Activated naive CD4-positive, alpha-beta T cell treated with anti-CD3 and anti-CD28 coated beads, Interleukin-2, amount 10 ng/mL, durations not matched to agents 7 days and 5 days (primary cell): ENCODE data around the gene TBC1D2B.

Experiments
- CTCF ChIA-PET: fragments of 350-600 bp; sonication (Branson Sonifier 250); formaldehyde crosslinking; loops from one replicate; lab custom pipeline; 2021; ENCODE audit warnings: antibody characterized with exemption; lab: Charles Lee
- DNase-seq: peaks from one replicate; pipeline ENCODE4 v3.0.0-alpha.2; 2020
- H3K27ac Mint-ChIP-seq: one replicate; pipeline ENCODE4 v1.8.0; 2021; ENCODE audit warnings: mild to moderate bottlenecking, moderate library complexity, mixed read lengths
- H3K27me3 Mint-ChIP-seq: one replicate; pipeline ENCODE4 v1.8.0; 2021; ENCODE audit warnings: mild to moderate bottlenecking, mixed read lengths
- H3K36me3 Mint-ChIP-seq: one replicate; pipeline ENCODE4 v1.8.0; 2021; ENCODE audit warnings: mixed read lengths
- H3K4me1 Mint-ChIP-seq: one replicate; pipeline ENCODE4 v1.8.0; 2021; ENCODE audit warnings: mixed read lengths
- H3K4me3 Mint-ChIP-seq: one replicate; pipeline ENCODE4 v1.8.0; 2021; ENCODE audit warnings: mild to moderate bottlenecking, moderate library complexity, mixed read lengths
- H3K9me3 Mint-ChIP-seq: one replicate; pipeline ENCODE4 v1.8.0; 2021; ENCODE audit warnings: mixed read lengths

Gene TBC1D2B

GRCh38 chr15:78037328-78037727 is 40.2 kb downstream of the TBC1D2B start:
- CTCF ChIA-PET = interaction anchor here (1.2 kb wide), 1 partner anchor 69 kb away, joined by 3 read pairs; no protein-coding TSS in a partner anchor
- H3K36me3 Mint-ChIP-seq = peaks cover 64% of the 10 kb centered on the region
- no peaks in the 10 kb centered on the region for H3K9me3 Mint-ChIP-seq

GRCh38 chr15:78035861-78036476 is 41.5 kb downstream of the TBC1D2B start:
- Mint-ChIP-seq H3K27me3 (no peaks in the 10 kb centered on the region), H3K4me1 (peaks cover 91% of the 10 kb centered on the region), H3K4me3 (peak overlapping the region; percentile 44), H3K9me3 (no peaks in the 10 kb centered on the region), H3K36me3 (peaks cover 64% of the 10 kb centered on the region), H3K27ac (peak overlapping the region; percentile 24)
- DNase-seq = no peak
- CTCF ChIA-PET = interaction anchor here (1.1 to 4.0 kb wide), 9 partner anchors 9 to 77 kb away, joined by 3 to 33 read pairs (median 9); no protein-coding TSS in a partner anchor

More at GRCh38 chr15:78037328-78037727, 40.2 kb downstream of the TBC1D2B start:
- peaks cover 96% of the 10 kb centered on the region for H3K4me1 Mint-ChIP-seq
- no peaks in the 10 kb centered on the region for H3K27me3 Mint-ChIP-seq
- peak overlapping the region; percentile 78 for H3K27ac Mint-ChIP-seq
- H3K4me3 Mint-ChIP-seq = no peak overlapping the region
- DNase-seq = no peak

GRCh38 chr15:78035321-78035751 is 42.2 kb downstream of the TBC1D2B start:
- CTCF ChIA-PET = interaction anchor here (1.1 to 4.0 kb wide), 12 partner anchors 8 to 76 kb away, joined by 3 to 33 read pairs (median 8); no protein-coding TSS in a partner anchor
- H3K27ac Mint-ChIP-seq = peak overlapping the region; percentile 82
- H3K9me3 Mint-ChIP-seq = no peaks in the 10 kb centered on the region
- DNase-seq = no peak
- H3K36me3 Mint-ChIP-seq = peaks cover 65% of the 10 kb centered on the region
- peaks cover 85% of the 10 kb centered on the region for H3K4me1 Mint-ChIP-seq
- no peaks in the 10 kb centered on the region for H3K27me3 Mint-ChIP-seq
- peak overlapping the region; percentile 44 for H3K4me3 Mint-ChIP-seq

GRCh38 chr15:78034495-78035191 is 42.9 kb downstream of the TBC1D2B start:
- H3K27me3 Mint-ChIP-seq = no peaks in the 10 kb centered on the region
- CTCF ChIA-PET = interaction anchor here (1.1 to 4.0 kb wide), 16 partner anchors 8 to 75 kb away, joined by 3 to 33 read pairs (median 5); no protein-coding TSS in a partner anchor
- peak; percentile 86 for DNase-seq
- peaks cover 62% of the 10 kb centered on the region for H3K36me3 Mint-ChIP-seq
- peak overlapping the region; percentile 82 for H3K27ac Mint-ChIP-seq
- peaks cover 80% of the 10 kb centered on the region for H3K4me1 Mint-ChIP-seq
- H3K4me3 Mint-ChIP-seq = peak overlapping the region; percentile 44
- no peaks in the 10 kb centered on the region for H3K9me3 Mint-ChIP-seq

- Mint-ChIP-seq H3K4me3 (no peak overlapping the region), H3K4me1 (peaks cover 73% of the 10 kb centered on the region), H3K27me3 (no peaks in the 10 kb centered on the region), H3K27ac (peak overlapping the region; percentile 24), H3K36me3 (peaks cover 57% of the 10 kb centered on the region), H3K9me3 (no peaks in the 10 kb centered on the region)
- CTCF ChIA-PET = interaction anchor here (1.2 to 4.0 kb wide), 11 partner anchors 9 to 75 kb away, joined by 3 to 33 read pairs (median 5); no protein-coding TSS in a partner anchor
- no peak for DNase-seq
These were observed 43.6 kb downstream of the TBC1D2B start for GRCh38 chr15:78033864-78034263.

GRCh38 chr15:78032671-78033070 is 44.8 kb downstream of the TBC1D2B start:
- H3K4me3 Mint-ChIP-seq = no peak overlapping the region
- no peak overlapping the region for H3K27ac Mint-ChIP-seq
- no peaks in the 10 kb centered on the region for H3K9me3 Mint-ChIP-seq
- CTCF ChIA-PET = interaction anchor here (0.7 to 4.0 kb wide), 3 partner anchors 19 to 76 kb away, joined by 3 to 33 read pairs (median 3); no protein-coding TSS in a partner anchor
- H3K4me1 Mint-ChIP-seq = peaks cover 61% of the 10 kb centered on the region
- H3K27me3 Mint-ChIP-seq = no peaks in the 10 kb centered on the region
- peaks cover 51% of the 10 kb centered on the region for H3K36me3 Mint-ChIP-seq
- DNase-seq = no peak

- DNase-seq = no peak
- H3K27ac Mint-ChIP-seq = no peak overlapping the region
- no peak overlapping the region for H3K4me3 Mint-ChIP-seq
- CTCF ChIA-PET = no interaction called here
- peaks cover 55% of the 10 kb centered on the region for H3K36me3 Mint-ChIP-seq
- peaks cover 6% of the 10 kb centered on the region for H3K4me1 Mint-ChIP-seq
- H3K9me3 Mint-ChIP-seq = no peaks in the 10 kb centered on the region
- H3K27me3 Mint-ChIP-seq = no peaks in the 10 kb centered on the region
These were observed 52.6 kb downstream of the TBC1D2B start for GRCh38 chr15:78024883-78025282.

- DNase-seq = no peak
- Mint-ChIP-seq H3K27me3 (no peaks in the 10 kb centered on the region), H3K4me3 (no peak overlapping the region), H3K36me3 (peaks cover 54% of the 10 kb centered on the region), H3K27ac (peak overlapping the region; percentile 9), H3K9me3 (no peaks in the 10 kb centered on the region), H3K4me1 (peaks cover 8% of the 10 kb centered on the region)
- CTCF ChIA-PET = interaction anchor here (0.6 to 1.6 kb wide), 3 partner anchors 15 to 232 kb away, joined by 3 to 4 read pairs (median 4); no protein-coding TSS in a partner anchor
These were observed 53.0 kb downstream of the TBC1D2B start for GRCh38 chr15:78024519-78024870.

GRCh38 chr15:78023865-78024518 is 53.5 kb downstream of the TBC1D2B start:
- peaks cover 13% of the 10 kb centered on the region for H3K4me1 Mint-ChIP-seq
- peak overlapping the region; percentile 49 for H3K27ac Mint-ChIP-seq
- CTCF ChIA-PET = interaction anchor here (0.6 to 1.6 kb wide), 3 partner anchors 16 to 232 kb away, joined by 3 to 4 read pairs (median 4); no protein-coding TSS in a partner anchor
- no peak for DNase-seq
- H3K4me3 Mint-ChIP-seq = no peak overlapping the region
- peaks cover 53% of the 10 kb centered on the region for H3K36me3 Mint-ChIP-seq
- H3K27me3 Mint-ChIP-seq = no peaks in the 10 kb centered on the region
- H3K9me3 Mint-ChIP-seq = no peaks in the 10 kb centered on the region

- H3K27ac Mint-ChIP-seq = no peak overlapping the region
- peaks cover 21% of the 10 kb centered on the region for H3K4me1 Mint-ChIP-seq
- no peaks in the 10 kb centered on the region for H3K9me3 Mint-ChIP-seq
- H3K4me3 Mint-ChIP-seq = no peak overlapping the region
- CTCF ChIA-PET = interaction anchor here (1.6 kb wide), 1 partner anchor 85 kb away, joined by 4 read pairs; no protein-coding TSS in a partner anchor
- no peaks in the 10 kb centered on the region for H3K27me3 Mint-ChIP-seq
- DNase-seq = no peak
- H3K36me3 Mint-ChIP-seq = peaks cover 55% of the 10 kb centered on the region
These were observed 54.3 kb downstream of the TBC1D2B start for GRCh38 chr15:78023081-78023665.

- CTCF ChIA-PET = no interaction called here
- H3K36me3 Mint-ChIP-seq = peaks cover 61% of the 10 kb centered on the region
- no peaks in the 10 kb centered on the region for H3K9me3 Mint-ChIP-seq
- no peak for DNase-seq
- no peak overlapping the region for H3K27ac Mint-ChIP-seq
- no peaks in the 10 kb centered on the region for H3K27me3 Mint-ChIP-seq
- no peak overlapping the region for H3K4me3 Mint-ChIP-seq
- H3K4me1 Mint-ChIP-seq = peaks cover 25% of the 10 kb centered on the region
These were observed 55.8 kb downstream of the TBC1D2B start for GRCh38 chr15:78021761-78022160.

GRCh38 chr15:78020007-78020406 is 57.5 kb downstream of the TBC1D2B start:
- H3K4me3 Mint-ChIP-seq = no peak overlapping the region
- H3K27me3 Mint-ChIP-seq = no peaks in the 10 kb centered on the region
- H3K9me3 Mint-ChIP-seq = no peaks in the 10 kb centered on the region
- H3K36me3 Mint-ChIP-seq = peaks cover 65% of the 10 kb centered on the region
- H3K27ac Mint-ChIP-seq = no peak overlapping the region
- peaks cover 25% of the 10 kb centered on the region for H3K4me1 Mint-ChIP-seq
- no peak for DNase-seq
- CTCF ChIA-PET = interaction anchor here (0.6 to 1.9 kb wide), 6 partner anchors 9 to 175 kb away, joined by 3 to 13 read pairs (median 4); no protein-coding TSS in a partner anchor

GRCh38 chr15:78018946-78019644 is 58.4 kb downstream of the TBC1D2B start:
- Mint-ChIP-seq H3K36me3 (peaks cover 64% of the 10 kb centered on the region), H3K27me3 (no peaks in the 10 kb centered on the region), H3K9me3 (no peaks in the 10 kb centered on the region), H3K27ac (peak overlapping the region; percentile 68), H3K4me1 (peaks cover 25% of the 10 kb centered on the region), H3K4me3 (no peak overlapping the region)
- CTCF ChIA-PET = interaction anchor here (0.9 to 2.3 kb wide), 8 partner anchors 15 to 176 kb away, joined by 3 to 13 read pairs (median 4); no protein-coding TSS in a partner anchor
- DNase-seq = peak; percentile 39
